Calu3 (cell line): ENCODE data around the gene ERCC2. TPM values are rescaled to one million over a fixed set of nuclear protein-coding genes. Genes with fewer than 3 reads are reported as not detected.

Experiments used
- BruUV-seq: library from RNA; stranded (reverse); fragments of 400-500 nt; replicated peaks from 2 replicates; lab custom pipeline; 2021; lab: Mats Ljungman, UMichigan
- CTCF ChIA-PET: fragments of 300-600 bp; sonication (Branson Sonifier 250); formaldehyde crosslinking; loops from one replicate; lab custom pipeline; 2022; ENCODE audit warnings: antibody characterized with exemption; lab: Charles Lee
- DNase-seq: peaks from one replicate; pipeline ENCODE4 v3.0.0; 2022
- H3K27ac Mint-ChIP-seq: one replicate; pipeline ENCODE4 v1.8.0; 2022; ENCODE audit warnings: mixed read lengths; ENCODE audit not compliant: unreplicated experiment
- H3K27me3 Mint-ChIP-seq: one replicate; pipeline ENCODE4 v1.8.0; 2022; ENCODE audit warnings: mixed read lengths; ENCODE audit not compliant: unreplicated experiment
- H3K36me3 Mint-ChIP-seq: one replicate; pipeline ENCODE4 v1.8.0; 2022; ENCODE audit warnings: mild to moderate bottlenecking, moderate library complexity, mixed read lengths; ENCODE audit not compliant: insufficient read depth, unreplicated experiment
- H3K4me1 Mint-ChIP-seq: one replicate; pipeline ENCODE4 v1.8.0; 2022; ENCODE audit warnings: mild to moderate bottlenecking, low read depth, mixed read lengths; ENCODE audit not compliant: unreplicated experiment
- H3K4me3 Mint-ChIP-seq: one replicate; pipeline ENCODE4 v1.8.0; 2022; ENCODE audit warnings: mild to moderate bottlenecking, low read depth, moderate library complexity, mixed read lengths; ENCODE audit not compliant: unreplicated experiment
- H3K9me3 Mint-ChIP-seq: one replicate; pipeline ENCODE4 v1.8.0; 2022; ENCODE audit warnings: low read depth, mixed read lengths; ENCODE audit not compliant: unreplicated experiment
- CTCF ChIP-seq: fragments of 200-600 bp; IDR thresholded peaks from one replicate; pipeline ENCODE4 v1.8.0; 2022; ENCODE audit warnings: antibody characterized with exemption; ENCODE audit not compliant: unreplicated experiment
- intact Hi-C: fragments of 100-400 bp; cut with micrococcal nuclease; formaldehyde crosslinking; loops from one replicate; pipeline ENCODE4 v1.10.0; 2022; ENCODE audit not compliant: unreplicated experiment
- total RNA-seq: library from RNA; stranded (reverse); gene quantifications from 2 replicates; pipeline ENCODE4 v1.2.3, GENCODE V29; 2022

ERCC2 gene
- total RNA-seq, 1 experiment from 2014 or later, result 56.4 TPM

GRCh38 chr19:45306518-45307027 is 63.8 kb downstream of the ERCC2 start:
- TF ChIP-seq CTCF, result no peak
- no TSS peak for BruUV-seq
- Mint-ChIP-seq H3K9me3 (no peaks in the 10 kb centered on the region), H3K27me3 (peaks cover 40% of the 10 kb centered on the region), H3K4me1 (no peaks in the 10 kb centered on the region), H3K36me3 (peaks cover 13% of the 10 kb centered on the region), H3K27ac (no peak overlapping the region), H3K4me3 (no peak overlapping the region)
- no peak for DNase-seq
- intact Hi-C loops, result no loop called here
- CTCF ChIA-PET, result no interaction called here

- Mint-ChIP-seq H3K36me3 (peaks cover 16% of the 10 kb centered on the region), H3K9me3 (no peaks in the 10 kb centered on the region), H3K4me1 (no peaks in the 10 kb centered on the region), H3K4me3 (no peak overlapping the region), H3K27ac (peak overlapping the region; percentile 0), H3K27me3 (peaks cover 40% of the 10 kb centered on the region)
- intact Hi-C loops, result no loop called here
- no peak for DNase-seq
- TF ChIP-seq CTCF, result no peak
- no TSS peak for BruUV-seq
- CTCF ChIA-PET, result no interaction called here
These were observed 64.3 kb downstream of the ERCC2 start for GRCh38 chr19:45306040-45306439.

GRCh38 chr19:45305421-45305820 is 65.0 kb downstream of the ERCC2 start:
- DNase-seq, result no peak
- no peak overlapping the region for H3K4me3 Mint-ChIP-seq
- H3K36me3 Mint-ChIP-seq, result peaks cover 17% of the 10 kb centered on the region
- TF ChIP-seq CTCF, result no peak
- no TSS peak for BruUV-seq
- CTCF ChIA-PET, result interaction anchor here (0.5 kb wide), 1 partner anchor 180 kb away, joined by 5 read pairs; no protein-coding TSS in a partner anchor
- H3K27ac Mint-ChIP-seq, result peak overlapping the region; percentile 0
- intact Hi-C loops, result no loop called here
- H3K27me3 Mint-ChIP-seq, result peaks cover 40% of the 10 kb centered on the region
- no peaks in the 10 kb centered on the region for H3K9me3 Mint-ChIP-seq
- no peaks in the 10 kb centered on the region for H3K4me1 Mint-ChIP-seq

- no peaks in the 10 kb centered on the region for H3K9me3 Mint-ChIP-seq
These were observed 65.4 kb downstream of the ERCC2 start for GRCh38 chr19:45305007-45305406.

More at GRCh38 chr19:45305007-45305406, 65.4 kb downstream of the ERCC2 start:
- CTCF ChIA-PET, result no interaction called here
- H3K27me3 Mint-ChIP-seq, result peaks cover 40% of the 10 kb centered on the region
- H3K27ac Mint-ChIP-seq, result no peak overlapping the region
- intact Hi-C loops, result no loop called here
- no TSS peak for BruUV-seq
- no peak for DNase-seq
- no peak for TF ChIP-seq CTCF
- H3K4me3 Mint-ChIP-seq, result no peak overlapping the region
- peaks cover 21% of the 10 kb centered on the region for H3K36me3 Mint-ChIP-seq
- no peaks in the 10 kb centered on the region for H3K4me1 Mint-ChIP-seq
